Measurements from ENCODE around the gene MMRN1.

The MMRN1 gene, protein sequence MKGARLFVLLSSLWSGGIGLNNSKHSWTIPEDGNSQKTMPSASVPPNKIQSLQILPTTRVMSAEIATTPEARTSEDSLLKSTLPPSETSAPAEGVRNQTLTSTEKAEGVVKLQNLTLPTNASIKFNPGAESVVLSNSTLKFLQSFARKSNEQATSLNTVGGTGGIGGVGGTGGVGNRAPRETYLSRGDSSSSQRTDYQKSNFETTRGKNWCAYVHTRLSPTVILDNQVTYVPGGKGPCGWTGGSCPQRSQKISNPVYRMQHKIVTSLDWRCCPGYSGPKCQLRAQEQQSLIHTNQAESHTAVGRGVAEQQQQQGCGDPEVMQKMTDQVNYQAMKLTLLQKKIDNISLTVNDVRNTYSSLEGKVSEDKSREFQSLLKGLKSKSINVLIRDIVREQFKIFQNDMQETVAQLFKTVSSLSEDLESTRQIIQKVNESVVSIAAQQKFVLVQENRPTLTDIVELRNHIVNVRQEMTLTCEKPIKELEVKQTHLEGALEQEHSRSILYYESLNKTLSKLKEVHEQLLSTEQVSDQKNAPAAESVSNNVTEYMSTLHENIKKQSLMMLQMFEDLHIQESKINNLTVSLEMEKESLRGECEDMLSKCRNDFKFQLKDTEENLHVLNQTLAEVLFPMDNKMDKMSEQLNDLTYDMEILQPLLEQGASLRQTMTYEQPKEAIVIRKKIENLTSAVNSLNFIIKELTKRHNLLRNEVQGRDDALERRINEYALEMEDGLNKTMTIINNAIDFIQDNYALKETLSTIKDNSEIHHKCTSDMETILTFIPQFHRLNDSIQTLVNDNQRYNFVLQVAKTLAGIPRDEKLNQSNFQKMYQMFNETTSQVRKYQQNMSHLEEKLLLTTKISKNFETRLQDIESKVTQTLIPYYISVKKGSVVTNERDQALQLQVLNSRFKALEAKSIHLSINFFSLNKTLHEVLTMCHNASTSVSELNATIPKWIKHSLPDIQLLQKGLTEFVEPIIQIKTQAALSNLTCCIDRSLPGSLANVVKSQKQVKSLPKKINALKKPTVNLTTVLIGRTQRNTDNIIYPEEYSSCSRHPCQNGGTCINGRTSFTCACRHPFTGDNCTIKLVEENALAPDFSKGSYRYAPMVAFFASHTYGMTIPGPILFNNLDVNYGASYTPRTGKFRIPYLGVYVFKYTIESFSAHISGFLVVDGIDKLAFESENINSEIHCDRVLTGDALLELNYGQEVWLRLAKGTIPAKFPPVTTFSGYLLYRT

DNA sequence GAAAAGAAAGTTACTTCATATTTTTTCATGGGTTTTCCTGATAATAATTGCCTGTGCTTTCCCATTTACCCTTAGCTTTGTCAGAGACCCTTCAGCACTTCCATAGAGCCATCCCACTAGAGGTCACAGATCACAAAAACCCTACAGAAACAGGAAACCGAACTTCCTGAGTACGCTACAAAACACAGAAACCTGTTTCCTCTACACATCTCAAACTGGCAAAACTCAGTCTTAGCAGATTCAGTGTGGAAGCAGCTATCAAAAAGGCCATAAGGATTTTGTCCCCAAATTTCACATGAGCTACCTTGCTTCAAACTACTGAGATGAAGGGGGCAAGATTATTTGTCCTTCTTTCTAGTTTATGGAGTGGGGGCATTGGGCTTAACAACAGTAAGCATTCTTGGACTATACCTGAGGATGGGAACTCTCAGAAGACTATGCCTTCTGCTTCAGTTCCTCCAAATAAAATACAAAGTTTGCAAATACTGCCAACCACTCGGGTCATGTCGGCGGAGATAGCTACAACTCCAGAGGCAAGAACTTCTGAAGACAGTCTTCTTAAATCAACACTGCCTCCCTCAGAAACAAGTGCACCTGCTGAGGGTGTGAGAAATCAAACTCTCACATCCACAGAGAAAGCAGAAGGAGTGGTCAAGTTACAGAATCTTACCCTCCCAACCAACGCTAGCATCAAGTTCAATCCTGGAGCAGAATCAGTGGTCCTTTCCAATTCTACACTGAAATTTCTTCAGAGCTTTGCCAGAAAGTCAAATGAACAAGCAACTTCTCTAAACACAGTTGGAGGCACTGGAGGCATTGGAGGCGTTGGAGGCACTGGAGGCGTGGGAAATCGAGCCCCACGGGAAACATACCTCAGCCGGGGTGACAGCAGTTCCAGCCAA is at the start of gene MMRN1:
MMRN1 (plus strand) TSS at position 206 of the 902 bp plus-strand sequence; CDS start at position 324, 118 bp downstream.
- DNase-seq (ENCODE audit: low spot score) = no peak

DNA sequence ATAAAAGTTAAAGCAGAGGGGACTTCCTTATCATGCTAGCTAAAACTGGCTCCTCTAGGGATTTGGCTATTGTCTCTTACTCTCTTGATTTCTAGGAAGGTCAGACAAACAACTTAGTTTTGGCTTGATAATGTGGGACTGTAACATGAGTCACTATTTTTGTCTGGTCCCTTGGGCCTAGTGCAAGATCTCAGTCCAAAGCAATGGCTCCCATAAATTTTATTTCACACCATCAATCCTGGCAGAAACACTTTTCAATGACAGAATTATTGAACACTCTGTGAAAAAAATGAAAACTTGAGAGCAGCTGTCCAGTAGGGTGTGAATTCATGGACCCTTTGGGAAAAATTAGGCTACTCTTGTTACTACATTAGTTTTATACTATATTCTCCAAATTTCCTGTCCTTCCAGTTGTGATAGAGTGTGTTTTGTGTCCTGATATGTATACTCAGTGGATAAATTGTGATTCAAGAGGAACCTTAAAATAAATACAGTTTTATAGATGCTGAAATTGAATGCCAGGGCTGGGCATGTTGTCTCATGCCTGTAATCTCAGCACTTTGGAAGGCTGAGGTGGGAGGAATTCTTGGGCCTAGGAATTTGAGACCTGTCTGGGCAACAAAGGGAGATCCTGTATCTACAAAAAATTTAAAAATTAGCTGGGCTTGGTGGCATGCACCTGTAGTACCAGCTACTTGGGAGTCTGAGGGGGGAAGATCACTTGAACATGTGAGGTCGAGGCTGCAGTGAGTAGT is 46.9 kb upstream of the MMRN1 start:
- DNase-seq (ENCODE audit: low spot score) = no peak

DNA sequence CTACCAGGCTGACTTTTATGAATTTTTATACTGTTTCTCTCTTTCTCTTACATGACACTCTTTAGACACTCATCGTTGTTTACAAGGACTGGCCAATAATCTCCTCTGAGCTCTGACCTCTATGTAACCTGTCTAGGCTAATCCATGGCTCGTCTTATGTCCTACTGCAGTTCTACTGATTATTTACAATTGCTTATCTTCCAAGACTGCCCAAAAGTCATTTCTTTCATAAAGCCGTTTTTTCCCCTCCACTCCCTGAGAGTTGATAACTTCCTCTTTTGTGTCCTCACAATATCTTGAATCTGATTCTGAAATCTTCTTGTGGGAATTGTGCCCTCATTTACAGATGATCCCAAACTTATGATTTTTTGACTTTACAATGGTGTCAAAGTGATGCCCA is 39.4 kb upstream of the MMRN1 start:
- DNase-seq (ENCODE audit: low spot score) = no peak

DNA sequence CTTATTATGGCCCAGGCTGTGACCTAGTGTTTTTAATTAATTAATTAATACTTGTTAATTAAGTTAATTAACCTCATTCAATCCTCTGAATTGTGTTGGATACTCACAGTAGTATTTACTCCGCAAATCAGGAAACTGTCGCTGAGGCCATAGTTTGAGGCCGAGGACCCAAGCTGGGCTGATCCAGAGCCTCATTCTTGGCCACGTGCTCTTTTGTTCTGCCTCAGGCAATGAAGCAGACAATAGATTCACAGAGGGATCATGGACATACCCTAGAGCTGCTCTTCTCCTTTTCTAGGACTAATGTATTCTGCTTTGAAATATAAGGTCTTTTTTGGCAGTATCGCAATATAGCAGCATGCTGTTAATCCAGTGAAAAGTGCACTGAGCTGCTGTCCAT is 33.7 kb upstream of the MMRN1 start:
- no peak for DNase-seq (ENCODE audit: low spot score)

DNA sequence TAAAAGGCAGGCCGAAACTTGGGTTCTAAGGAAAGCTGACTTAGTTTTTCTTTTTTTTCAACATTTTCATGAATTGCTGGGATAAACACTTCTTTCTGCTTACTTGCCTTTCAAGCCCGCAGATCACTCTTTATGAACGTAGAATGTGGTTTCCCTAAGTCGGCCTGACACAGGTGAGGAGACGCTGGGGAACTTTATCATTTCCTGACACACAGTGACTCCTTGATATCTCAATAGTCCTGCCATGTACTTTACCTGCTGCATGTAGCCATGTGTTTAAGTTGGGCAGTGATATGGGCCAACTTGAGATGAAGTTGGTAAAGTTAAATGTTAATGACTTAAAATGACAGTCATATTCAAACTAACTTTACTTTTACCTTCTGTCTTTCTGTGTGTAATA is 31.1 kb upstream of the MMRN1 start:
- DNase-seq (ENCODE audit: low spot score) = no peak

DNA sequence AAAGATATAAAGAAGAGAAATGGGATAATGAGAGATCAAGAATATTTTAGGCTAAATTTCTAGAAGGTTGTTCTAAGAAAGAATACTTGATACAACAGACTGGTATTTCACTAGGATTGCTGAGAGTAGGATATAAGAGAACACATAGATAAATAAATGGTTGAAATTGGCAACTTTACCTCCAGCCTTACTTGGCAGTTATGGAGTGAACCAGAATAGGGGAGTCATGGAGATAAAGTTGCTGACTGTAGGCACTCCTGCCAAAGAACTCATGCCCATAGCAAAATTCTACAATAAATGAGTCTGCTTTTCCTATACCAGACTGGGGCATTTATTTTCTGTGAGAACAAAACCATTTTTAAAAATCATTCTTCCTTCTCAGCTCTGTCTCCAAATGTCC is 26.4 kb upstream of the MMRN1 start:
- DNase-seq (ENCODE audit: low spot score) = no peak

DNA sequence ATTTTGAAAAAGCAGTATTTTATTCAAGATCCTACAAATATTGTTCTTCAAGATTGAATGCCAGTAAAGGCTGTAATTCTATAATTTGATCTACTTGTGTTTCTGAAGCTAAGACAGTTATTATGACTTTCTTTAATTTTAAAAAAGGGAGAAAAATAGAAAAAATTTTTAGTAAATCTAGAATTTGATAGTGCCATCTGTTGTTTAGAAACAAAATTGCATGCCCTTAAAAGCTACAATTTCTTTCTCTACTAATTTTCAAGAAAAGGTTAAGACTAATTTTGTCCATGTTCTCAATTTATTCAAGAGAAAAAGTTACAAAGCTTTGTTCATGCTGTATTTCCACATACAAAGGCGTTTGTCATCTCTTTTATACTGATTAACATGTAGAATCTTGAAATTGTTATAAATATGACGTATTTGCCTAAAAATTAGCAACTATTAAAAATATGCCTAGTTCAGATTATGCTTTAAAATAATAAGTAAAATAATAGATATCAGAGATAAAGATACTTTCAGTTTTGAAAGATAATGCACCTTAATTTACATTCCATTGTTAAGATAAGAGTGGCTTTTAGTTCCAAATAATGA is 25.6 kb upstream of the MMRN1 start:
- DNase-seq (ENCODE audit: low spot score) = peak; percentile 16

DNA sequence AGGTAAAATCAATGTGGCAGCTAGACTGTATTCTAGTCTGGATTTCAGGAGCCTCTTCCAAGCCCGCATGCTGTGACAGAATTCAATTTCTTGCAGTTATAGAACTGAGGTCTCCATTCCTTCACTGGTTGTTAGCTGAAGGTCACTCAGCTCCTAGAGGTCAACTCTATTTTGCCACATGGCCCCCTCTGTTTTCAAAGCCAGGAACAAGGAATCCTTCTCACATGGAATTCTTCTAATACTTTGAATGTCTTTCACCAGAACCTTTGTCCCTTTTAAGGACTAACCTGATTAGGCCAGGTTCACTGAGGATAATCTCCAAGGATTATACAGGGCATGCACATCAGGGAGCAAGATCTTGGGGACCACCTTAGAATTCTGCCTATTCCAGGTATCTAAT is 23.4 kb upstream of the MMRN1 start:
- DNase-seq (ENCODE audit: low spot score) = no peak

DNA sequence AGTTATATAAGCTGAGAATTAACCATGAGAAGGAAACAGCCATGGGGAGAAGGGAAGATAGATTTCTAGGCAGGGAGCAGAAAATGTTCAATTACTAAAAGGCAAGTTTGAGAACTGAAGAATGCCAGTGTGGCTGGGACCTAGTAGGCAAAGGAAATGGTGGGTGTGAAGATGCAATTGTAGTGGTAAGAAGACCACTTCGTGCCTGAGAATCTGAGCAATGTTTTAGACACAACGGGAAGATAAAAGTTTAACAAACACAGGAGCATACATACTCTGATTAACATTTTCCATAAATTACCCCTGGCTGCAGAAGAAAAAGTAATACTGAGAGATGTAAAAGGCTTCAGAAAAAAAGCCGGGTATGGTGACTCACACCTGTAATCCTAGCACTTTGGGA is 18.1 kb upstream of the MMRN1 start:
- no peak for DNase-seq (ENCODE audit: low spot score)

DNA sequence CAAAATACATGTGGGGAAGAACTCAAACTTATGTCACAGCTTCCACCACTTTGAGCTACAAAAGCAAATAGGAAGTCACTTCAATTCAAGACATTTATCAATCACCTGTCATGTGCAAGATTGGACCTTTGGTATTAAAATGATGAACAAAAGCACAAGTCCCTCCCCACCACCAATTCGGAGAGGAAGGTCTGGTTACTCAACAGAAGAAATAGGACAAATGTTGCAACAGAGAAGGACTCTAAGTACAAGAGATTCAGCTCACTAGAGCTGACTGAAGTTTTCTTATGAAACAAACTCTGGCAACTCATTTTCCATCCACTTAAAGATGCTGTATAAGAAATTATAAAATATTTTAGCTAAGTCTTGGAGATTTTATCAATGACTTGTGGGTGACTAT is 16.0 kb upstream of the MMRN1 start:
- DNase-seq (ENCODE audit: low spot score) = no peak

DNA sequence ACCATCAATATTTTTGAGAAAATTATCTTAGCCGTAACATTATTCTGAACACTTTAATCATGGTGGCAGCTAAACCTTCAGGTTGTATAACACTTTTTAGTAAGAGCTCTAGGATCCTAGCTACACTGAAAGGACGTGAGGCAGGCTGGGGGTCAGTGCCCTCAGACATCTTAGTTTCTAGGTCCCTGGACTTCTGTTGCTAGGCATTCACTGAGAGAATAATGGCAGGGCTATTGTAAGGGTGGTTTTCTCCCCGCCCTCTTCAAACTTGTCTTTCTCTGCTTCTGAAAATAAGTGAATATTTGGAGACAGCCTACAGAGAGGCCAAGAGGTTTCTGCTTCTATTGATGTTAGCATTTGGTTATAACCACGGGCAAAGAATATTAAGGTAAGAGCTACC is 15.4 kb upstream of the MMRN1 start:
- DNase-seq (ENCODE audit: low spot score) = no peak

DNA sequence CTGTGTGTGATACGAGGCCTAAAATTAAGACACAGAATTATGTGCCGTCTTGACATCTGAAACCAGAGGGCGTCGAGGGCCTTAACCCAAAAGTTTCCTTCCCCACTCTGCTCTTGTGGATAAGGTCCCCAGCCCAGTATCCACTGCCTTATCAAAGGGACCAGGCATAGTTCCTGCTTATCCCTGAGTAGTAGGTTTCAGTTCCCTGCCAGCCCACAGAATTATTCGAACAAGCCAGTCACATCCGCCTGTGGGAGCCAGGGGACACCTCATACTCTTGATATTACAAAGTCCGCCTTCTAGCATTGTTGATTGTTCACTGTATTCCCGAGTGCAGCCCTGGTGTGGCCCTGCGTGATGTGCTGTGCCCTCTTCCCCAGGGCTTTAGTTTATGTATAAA is 5.4 kb upstream of the MMRN1 start:
- DNase-seq (ENCODE audit: low spot score) = no peak

DNA sequence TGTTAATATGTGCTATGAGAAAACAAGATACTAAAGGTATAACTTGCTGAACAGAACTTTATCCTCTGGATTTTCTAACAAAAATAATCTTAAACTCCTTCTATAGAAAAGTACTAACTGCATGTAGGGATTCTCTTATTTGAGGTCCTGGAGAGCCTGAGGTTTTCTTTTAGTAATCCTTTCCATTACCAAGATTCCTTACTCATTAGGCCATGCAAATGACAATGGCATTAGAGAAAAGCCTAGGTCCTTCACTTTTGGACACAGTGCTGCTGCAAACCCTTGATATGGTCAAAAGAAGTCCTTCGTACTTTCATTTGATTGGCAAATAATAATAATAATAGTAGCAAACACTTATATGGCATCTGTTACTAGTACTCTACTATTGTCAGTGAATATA is 3.2 kb downstream of the MMRN1 start:
- DNase-seq (ENCODE audit: low spot score) = no peak

DNA sequence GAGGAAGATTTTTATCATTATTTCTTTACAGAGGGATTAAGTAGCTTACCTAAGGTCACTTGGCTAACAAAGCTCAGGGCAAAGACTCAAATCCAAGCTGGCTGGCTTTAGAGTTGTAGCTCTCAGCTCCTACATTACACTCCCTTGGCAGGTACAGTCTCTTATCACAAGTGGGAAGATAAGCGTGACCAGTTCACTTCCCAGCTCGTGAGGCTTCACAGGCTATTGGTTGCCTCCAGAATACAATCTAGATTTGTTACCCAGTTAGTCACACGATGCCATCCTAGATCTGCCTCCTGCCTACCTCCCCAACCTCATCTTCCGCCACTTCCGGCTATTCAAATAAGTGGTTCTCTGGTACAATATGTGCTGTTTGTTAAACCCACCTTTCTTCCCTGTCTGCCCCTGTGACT is 3.7 kb downstream of the MMRN1 start:
- DNase-seq (ENCODE audit: low spot score) = no peak

DNA sequence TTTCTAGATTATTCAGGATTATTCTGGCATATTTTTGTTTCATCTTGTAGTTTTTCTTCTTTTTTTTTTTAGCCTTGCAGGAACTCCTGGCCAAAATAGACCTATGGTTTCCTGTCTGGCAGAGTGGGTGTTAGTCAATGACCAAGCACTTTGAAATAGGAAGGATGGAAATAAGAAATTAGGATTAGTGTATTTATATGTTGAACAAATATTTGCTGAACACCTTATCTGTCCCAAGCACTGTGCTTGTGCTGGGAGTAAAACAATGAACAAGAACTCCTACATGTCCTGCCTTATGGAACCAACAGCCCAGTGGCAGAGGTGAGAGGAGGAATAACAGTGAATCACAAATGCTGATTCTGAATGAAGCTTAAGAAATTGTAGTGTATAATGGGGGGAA is 4.5 kb downstream of the MMRN1 start:
- no peak for DNase-seq (ENCODE audit: low spot score)

DNA sequence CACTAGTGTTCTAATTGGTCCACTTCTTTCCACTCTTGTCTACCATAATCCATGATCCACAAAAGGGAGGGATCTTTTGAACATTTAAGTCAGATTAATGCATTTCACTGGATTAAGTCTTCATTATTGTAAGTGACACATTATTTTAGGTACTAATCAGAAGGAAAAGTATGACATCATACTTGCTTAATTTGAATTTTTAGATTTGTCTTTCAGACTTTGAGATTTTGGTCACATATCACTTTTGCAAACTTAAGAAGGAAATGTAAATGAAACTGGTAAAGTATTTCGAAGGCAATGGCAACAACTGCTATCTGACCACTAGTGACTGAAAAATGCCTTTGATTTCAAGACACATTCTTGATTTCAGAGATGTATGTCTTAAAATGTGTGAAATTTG is 5.2 kb downstream of the MMRN1 start:
- DNase-seq (ENCODE audit: low spot score) = no peak

DNA sequence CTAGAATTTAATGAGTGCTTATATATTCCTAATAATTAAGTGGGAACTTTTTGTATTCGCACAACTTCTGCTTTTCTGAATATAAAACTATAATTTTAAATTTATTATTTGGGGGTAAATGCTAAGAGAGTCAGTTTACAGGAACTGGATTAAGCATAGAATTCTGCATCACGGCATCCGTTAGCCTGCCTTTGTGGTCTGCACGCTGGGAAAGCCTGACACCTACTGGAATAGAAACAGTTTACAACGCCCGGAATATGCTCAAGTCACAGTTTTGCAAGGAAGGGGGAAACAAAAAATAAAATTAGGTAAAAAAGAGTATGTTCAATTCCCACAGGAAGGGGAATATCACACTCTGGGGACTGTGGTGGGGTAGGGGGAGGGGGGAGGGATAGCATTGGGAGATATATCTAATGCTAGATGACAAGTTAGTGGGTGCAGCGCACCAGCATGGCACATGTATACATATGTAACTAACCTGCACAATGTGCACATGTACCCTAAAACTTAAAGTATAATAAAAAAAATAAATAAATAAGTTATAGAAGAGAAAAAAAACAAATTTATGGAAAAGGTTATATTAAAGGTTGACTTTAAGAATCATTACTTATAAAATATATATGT is 7.3 kb downstream of the MMRN1 start:
- DNase-seq (ENCODE audit: low spot score) = peak; percentile 57

DNA sequence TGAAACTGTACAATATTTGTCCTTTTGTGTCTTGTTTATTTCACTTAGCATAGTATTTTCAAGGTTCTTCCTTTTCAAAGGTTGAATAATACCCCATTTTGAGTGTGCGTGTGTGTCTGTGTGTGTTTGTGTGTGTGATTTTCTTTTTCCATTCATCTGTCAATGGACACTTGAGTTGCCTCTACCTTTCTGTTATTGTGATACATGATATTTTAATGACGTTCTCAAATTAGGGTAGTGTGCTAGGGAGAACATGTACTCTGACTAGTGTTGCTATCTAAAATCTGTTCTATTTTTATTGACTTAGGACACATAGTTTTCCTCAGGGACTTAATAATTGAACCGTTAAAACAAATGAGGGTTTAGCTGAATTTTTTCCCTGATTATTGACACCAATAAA is 9.9 kb downstream of the MMRN1 start:
- DNase-seq (ENCODE audit: low spot score) = no peak

DNA sequence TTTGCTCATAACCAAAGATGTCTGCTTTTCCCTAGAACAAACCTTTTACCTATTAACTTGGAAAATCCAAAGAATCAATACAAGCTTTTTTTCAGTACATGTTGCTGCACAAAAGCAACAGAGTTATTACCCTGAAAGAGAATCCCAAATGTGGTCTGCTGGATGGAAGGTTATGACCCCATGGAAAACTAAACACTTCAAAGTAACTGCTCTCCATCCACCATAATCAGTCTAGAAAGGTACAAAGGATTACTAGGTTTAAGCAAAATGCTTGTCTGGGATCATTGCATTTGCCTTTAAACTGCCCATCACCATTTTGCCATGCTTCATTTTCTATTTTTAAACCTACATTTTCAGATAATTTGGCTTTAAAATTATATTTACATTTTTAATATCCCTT is 11.7 kb downstream of the MMRN1 start:
- no peak for DNase-seq (ENCODE audit: low spot score)

All from GM03348 (cell line).